HepG2 (cell line): ENCODE data around the gene DENND4B. TPM values are rescaled to one million over a fixed set of nuclear protein-coding genes. Genes with fewer than 3 reads are reported as not detected.

Experiments
- FOSL1 ChIP-seq: sonication (generic); formaldehyde crosslinking; IDR thresholded peaks from 2 replicates; pipeline ENCODE4 v1.9.0; 2021; ENCODE audit warnings: missing genetic modification reagents, borderline replicate concordance
- HMG20B ChIP-seq: conservative IDR thresholded peaks from 2 replicates; pipeline ENCODE4 v1.6.1; 2016; ENCODE audit warnings: missing genetic modification reagents, missing compliant biosample characterization
- IRX3 ChIP-seq: sonication (generic); formaldehyde crosslinking; IDR thresholded peaks from 2 replicates; pipeline ENCODE4 v1.8.1; 2023; ENCODE audit warnings: mild to moderate bottlenecking, low read depth, missing genetic modification reagents, borderline replicate concordance
- JUN ChIP-seq: sonication (generic); formaldehyde crosslinking; IDR thresholded peaks from 2 replicates; pipeline ENCODE4 v1.4.0; 2020; ENCODE audit warnings: mild to moderate bottlenecking, missing genetic modification reagents
- NFATC3 ChIP-seq: sonication (generic); formaldehyde crosslinking; IDR thresholded peaks from 2 replicates; pipeline ENCODE4 v1.5.1; 2020; ENCODE audit warnings: mild to moderate bottlenecking, missing genetic modification reagents
- NR3C1 ChIP-seq: sonication (generic); formaldehyde crosslinking; IDR thresholded peaks from 2 replicates; pipeline ENCODE4 v1.4.0; 2020; ENCODE audit warnings: missing genetic modification reagents
- PHF5A ChIP-seq: IDR thresholded peaks from one replicate; pipeline ENCODE4 v1.6.1; 2018; ENCODE audit warnings: low read depth, missing genetic modification reagents; ENCODE audit not compliant: unreplicated experiment
- PHF8 ChIP-seq: sonication (generic); formaldehyde crosslinking; IDR thresholded peaks from 2 replicates; pipeline ENCODE4 v1.5.0; 2020; ENCODE audit warnings: missing genetic modification reagents
- POLR2AphosphoS5 ChIP-seq: IDR thresholded peaks from 2 replicates; pipeline ENCODE4 v1.6.1; 2012; ENCODE audit warnings: low read depth, low read length
- SKIL ChIP-seq: sonication (generic); formaldehyde crosslinking; IDR thresholded peaks from 2 replicates; pipeline ENCODE4 v1.8.0; 2022; ENCODE audit warnings: missing genetic modification reagents, mild to moderate bottlenecking, moderate library complexity, borderline replicate concordance
- SMAD1 ChIP-seq: sonication (generic); formaldehyde crosslinking; IDR thresholded peaks from 2 replicates; pipeline ENCODE4 v1.4.0; 2020; ENCODE audit warnings: missing genetic modification reagents, low read depth, mild to moderate bottlenecking, borderline replicate concordance
- SOX6 ChIP-seq, 2 experiments: fragments of 450-650 bp in 1 of 2; sonication (generic) in 1 of 2; formaldehyde crosslinking in 1 of 2; IDR thresholded peaks; 2 replicates each; pipeline versions ENCODE4 v1.4.0 to v1.6.1; 2017 to 2020; ENCODE audit warnings: antibody characterized with exemption in 1 of 2, mild to moderate bottlenecking in 1 of 2, missing genetic modification reagents in 1 of 2
- TARDBP ChIP-seq: sonication (generic); formaldehyde crosslinking; IDR thresholded peaks from 2 replicates; pipeline ENCODE4 v1.8.0; 2022; ENCODE audit warnings: mild to moderate bottlenecking, missing genetic modification reagents
- ZBTB10 ChIP-seq: sonication (generic); formaldehyde crosslinking; IDR thresholded peaks from 2 replicates; pipeline ENCODE4 v1.4.0; 2020; ENCODE audit warnings: missing genetic modification reagents, borderline replicate concordance
- ZNF180 ChIP-seq: sonication (generic); formaldehyde crosslinking; IDR thresholded peaks from 2 replicates; pipeline ENCODE4 v1.4.0; 2020; ENCODE audit warnings: low read depth, missing genetic modification reagents, borderline replicate concordance
- ZSCAN25 ChIP-seq: sonication (generic); formaldehyde crosslinking; IDR thresholded peaks from 2 replicates; pipeline ENCODE4 v1.8.0; 2022; ENCODE audit warnings: mild to moderate bottlenecking, missing genetic modification reagents
- ZSCAN30 ChIP-seq: sonication (generic); formaldehyde crosslinking; IDR thresholded peaks from 2 replicates; pipeline ENCODE4 v1.5.0; 2020; ENCODE audit warnings: mild to moderate bottlenecking, missing genetic modification reagents
- polyA plus RNA-seq, 8 experiments: library from polyadenylated mRNA; depleted of rRNA in 3 of 8; stranded (reverse) in 7 of 8; unstranded in 1 of 8; fragments of >200 nt; fragmentation: Illumina TruSeq in 4 of 8; extraction: Trizol in 4 of 8; gene quantifications; 2 replicates each; pipeline versions ENCODE4 v1.2.1 to v1.2.3, GENCODE V29; 2011 to 2016; ENCODE audit warnings: low read depth in 4 of 8, missing spikeins in 1 of 8, mixed read lengths in 1 of 8; ENCODE audit not compliant: insufficient read depth in 1 of 8
- total RNA-seq, 5 experiments: library from RNA; depleted of rRNA; stranded (reverse); fragments of >200 nt; fragmentation: Illumina TruSeq; extraction: Trizol; gene quantifications; 2 replicates each; pipeline ENCODE4 v1.2.3, GENCODE V29; 2016; ENCODE audit warnings: low read depth in 1 of 5
- TF ChIP-seq, protein P1 (sequence below): sonication (generic); formaldehyde crosslinking; IDR thresholded peaks from 2 replicates; pipeline ENCODE4 v1.8.0; 2022; ENCODE audit warnings: mild to moderate bottlenecking, missing genetic modification reagents, borderline replicate concordance
- TF ChIP-seq, protein P2 (sequence below): sonication (generic); formaldehyde crosslinking; IDR thresholded peaks from 2 replicates; pipeline ENCODE4 v1.4.0; 2020; ENCODE audit warnings: missing genetic modification reagents, borderline replicate concordance

Gene DENND4B
- total and polyA plus RNA-seq, 2 of the 13 experiments (the other 11 are each of a cell fraction or from before 2014, with no cell fraction given) = 15.1 to 20.3 TPM

DNA sequence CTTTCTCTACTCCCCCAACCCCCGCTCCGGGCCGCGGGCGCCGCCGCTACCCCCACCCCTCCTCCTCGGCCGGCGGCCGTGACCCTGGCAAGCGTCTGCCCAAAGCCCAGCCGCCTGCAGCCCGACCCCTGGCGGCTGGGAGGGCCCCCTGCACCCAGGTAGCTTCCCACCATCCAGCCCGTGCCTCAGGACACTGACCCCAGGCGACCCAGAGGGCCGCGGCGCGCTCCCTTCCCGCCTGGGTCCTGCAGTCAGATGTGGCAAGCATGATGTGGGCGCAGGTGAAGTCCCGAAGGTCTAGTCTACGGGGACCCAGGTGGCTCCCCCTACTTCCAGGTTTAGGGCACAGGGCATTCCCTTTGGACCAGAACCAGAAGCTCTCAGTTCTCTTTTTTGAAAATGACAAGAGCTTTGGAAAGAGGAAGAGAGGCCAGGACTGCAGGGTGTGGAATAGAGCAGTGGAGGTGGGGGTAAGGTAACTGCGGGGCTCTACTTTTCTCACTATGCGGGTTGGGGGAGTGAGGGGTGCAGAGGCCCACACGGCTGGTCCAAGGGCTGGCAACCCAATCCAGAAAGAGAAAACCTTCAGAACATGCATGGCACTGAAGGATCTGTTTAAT lies at the start of gene DENND4B (continued):
- TF ChIP-seq ZBTB10 (no peak), SKIL (CRISPR knock-in tag) (peak; percentile 62; the same call in 1 of the 2 replicates), SMAD1 (CRISPR knock-in tag) (no peak), PHF5A (peak; percentile 43), TARDBP (CRISPR knock-in tag) (peak; percentile 34; the same call in 1 of the 2 replicates), FOSL1 (CRISPR knock-in tag) (no peak), SOX6 (IDR thresholded peaks at IDR 0.05) (no peak), SOX6 (CRISPR knock-in tag; IDR thresholded peaks at IDR 0.05) (0 out of 2 replicates have a peak, but pooled peaks have one; percentile 28), JUN (no peak), HMG20B (CRISPR knock-in tag) (no peak), IRX3 (CRISPR knock-in tag) (no peak), NR3C1 (CRISPR knock-in tag) (no peak), ZNF180 (CRISPR knock-in tag) (no peak), POLR2AphosphoS5 (no peak), PHF8 (CRISPR knock-in tag) (peak; percentile 37), NFATC3 (CRISPR knock-in tag) (no peak), ZSCAN30 (0 out of 2 replicates have a peak, but pooled peaks have one; percentile 37), ZSCAN25 (CRISPR knock-in tag) (0 out of 2 replicates have a peak, but pooled peaks have one; percentile 45)
- TF ChIP-seq, protein P1, sequence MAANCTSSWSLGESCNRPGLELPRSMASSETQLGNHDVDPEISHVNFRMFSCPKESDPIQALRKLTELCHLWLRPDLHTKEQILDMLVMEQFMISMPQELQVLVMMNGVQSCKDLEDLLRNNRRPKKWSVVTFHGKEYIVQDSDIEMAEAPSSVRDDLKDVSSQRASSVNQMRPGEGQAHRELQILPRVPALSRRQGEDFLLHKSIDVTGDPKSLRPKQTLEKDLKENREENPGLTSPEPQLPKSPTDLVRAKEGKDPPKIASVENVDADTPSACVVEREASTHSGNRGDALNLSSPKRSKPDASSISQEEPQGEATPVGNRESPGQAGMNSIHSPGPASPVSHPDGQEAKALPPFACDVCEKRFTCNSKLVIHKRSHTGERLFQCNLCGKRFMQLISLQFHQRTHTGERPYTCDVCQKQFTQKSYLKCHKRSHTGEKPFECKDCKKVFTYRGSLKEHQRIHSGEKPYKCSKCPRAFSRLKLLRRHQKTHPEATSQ = no peak
- TF ChIP-seq, protein P2, sequence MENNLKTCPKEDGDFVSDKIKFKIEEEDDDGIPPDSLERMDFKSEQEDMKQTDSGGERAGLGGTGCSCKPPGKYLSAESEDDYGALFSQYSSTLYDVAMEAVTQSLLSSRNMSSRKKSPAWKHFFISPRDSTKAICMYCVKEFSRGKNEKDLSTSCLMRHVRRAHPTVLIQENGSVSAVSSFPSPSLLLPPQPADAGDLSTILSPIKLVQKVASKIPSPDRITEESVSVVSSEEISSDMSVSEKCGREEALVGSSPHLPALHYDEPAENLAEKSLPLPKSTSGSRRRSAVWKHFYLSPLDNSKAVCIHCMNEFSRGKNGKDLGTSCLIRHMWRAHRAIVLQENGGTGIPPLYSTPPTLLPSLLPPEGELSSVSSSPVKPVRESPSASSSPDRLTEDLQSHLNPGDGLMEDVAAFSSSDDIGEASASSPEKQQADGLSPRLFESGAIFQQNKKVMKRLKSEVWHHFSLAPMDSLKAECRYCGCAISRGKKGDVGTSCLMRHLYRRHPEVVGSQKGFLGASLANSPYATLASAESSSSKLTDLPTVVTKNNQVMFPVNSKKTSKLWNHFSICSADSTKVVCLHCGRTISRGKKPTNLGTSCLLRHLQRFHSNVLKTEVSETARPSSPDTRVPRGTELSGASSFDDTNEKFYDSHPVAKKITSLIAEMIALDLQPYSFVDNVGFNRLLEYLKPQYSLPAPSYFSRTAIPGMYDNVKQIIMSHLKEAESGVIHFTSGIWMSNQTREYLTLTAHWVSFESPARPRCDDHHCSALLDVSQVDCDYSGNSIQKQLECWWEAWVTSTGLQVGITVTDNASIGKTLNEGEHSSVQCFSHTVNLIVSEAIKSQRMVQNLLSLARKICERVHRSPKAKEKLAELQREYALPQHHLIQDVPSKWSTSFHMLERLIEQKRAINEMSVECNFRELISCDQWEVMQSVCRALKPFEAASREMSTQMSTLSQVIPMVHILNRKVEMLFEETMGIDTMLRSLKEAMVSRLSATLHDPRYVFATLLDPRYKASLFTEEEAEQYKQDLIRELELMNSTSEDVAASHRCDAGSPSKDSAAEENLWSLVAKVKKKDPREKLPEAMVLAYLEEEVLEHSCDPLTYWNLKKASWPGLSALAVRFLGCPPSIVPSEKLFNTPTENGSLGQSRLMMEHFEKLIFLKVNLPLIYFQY (CRISPR knock-in tag) = peak; percentile 57; the same call in 1 of the 2 replicates
